ENCODE data around the gene PHYHIPL. TPM values are rescaled to one million over a fixed set of nuclear protein-coding genes. Genes with fewer than 3 reads are reported as not detected.
A peak's percentile ranks its signal among the peaks of the same experiment; 100 is the strongest.

PHYHIPL gene
- total and polyA plus RNA-seq, 2 of the 8 experiments (the other 6 are each of a cell fraction or from before 2014, with no cell fraction given), result 0.23 to 0.48 TPM

DNA sequence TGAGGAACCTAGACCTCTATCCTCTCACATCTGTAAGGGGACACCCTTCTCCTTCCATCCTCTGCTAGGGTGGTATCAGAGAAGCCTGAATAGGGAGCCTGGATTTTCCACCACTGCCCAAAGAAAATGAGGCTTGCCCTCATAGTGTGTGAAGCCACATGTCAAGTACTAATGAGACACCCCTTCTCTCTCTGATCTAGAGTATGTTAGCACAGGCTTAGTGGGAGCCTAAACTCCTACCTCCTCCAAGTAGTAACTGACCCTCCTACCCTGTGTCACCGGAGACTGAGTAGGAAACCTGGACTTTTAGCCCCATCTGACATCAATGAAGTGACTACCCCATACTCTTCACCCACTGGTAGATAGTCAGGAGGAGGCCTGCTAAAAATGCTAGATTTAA is 65.6 kb downstream of the PHYHIPL start:
- no peak overlapping the region for H3K18ac ChIP-seq (ENCODE audit: extremely low read depth, low read length)
- WGBS, 2 experiments (ENCODE audit: extremely low coverage in 1 of 2, insufficient coverage in 1 of 2, insufficient read length in 1 of 2, insufficient replicate concordance in 2 of 2, low coverage in 1 of 2, low lambda C conversion rate in 2 of 2, missing lambda C conversion rate in 1 of 2), result 100% methylated on average over 1 of the region's 1 CpG; no CpG with 5 or more reads in 1 of the 2 experiments
- H4K20me1 ChIP-seq (replicated peaks in 1 of 2; ENCODE audit: control insufficient read depth in 1 of 2, insufficient read depth in 2 of 2, low read length in 2 of 2), result no peaks in the 10 kb centered on the region
- POLR2A ChIA-PET (ENCODE audit: partially characterized antibody), result no interaction called here
- CTCF ChIA-PET (ENCODE audit: partially characterized antibody), result no interaction called here
- FAIRE-seq (no peak), DNase-seq (ENCODE audit: low read depth in 1 of 2, low spot score in 2 of 2) (no peak)
- TF ChIP-seq ZNF274 (IDR thresholded peaks at IDR 0.05; ENCODE audit: borderline replicate concordance, extremely low read depth, low read length), result no peak
- no peak overlapping the region for H3K4me2 ChIP-seq (ENCODE audit: insufficient read depth in 1 of 2, low read depth in 2 of 2, low read length in 2 of 2)
- H2BK5ac ChIP-seq (ENCODE audit: low read depth, low read length), result no peak overlapping the region
- no peaks in the 10 kb centered on the region for H3K9me3 ChIP-seq (ENCODE audit: insufficient read depth in 2 of 2, low read depth in 1 of 2, low read length in 1 of 2)
- H3K4me3 ChIP-seq (ENCODE audit: extremely low read depth in 1 of 4, insufficient read depth in 2 of 4, low read depth in 3 of 4, low read length in 4 of 4), result no peak overlapping the region
- H2BK15ac ChIP-seq (ENCODE audit: low read length), result no peak overlapping the region
- H3K79me1 ChIP-seq (ENCODE audit: low read depth, low read length), result no peaks in the 10 kb centered on the region
- H4K91ac ChIP-seq (replicated peaks; ENCODE audit: insufficient read length, low read length), result no peak overlapping the region
- no peak overlapping the region for H3K23ac ChIP-seq (ENCODE audit: insufficient read length)
- no peak overlapping the region for H2BK20ac ChIP-seq (ENCODE audit: low read length)
- 0 out of 2 replicates have a peak overlapping the region, but pooled peaks have one; percentile 14 for H2BK12ac ChIP-seq (ENCODE audit: low read depth, low read length)
- H3K9ac ChIP-seq (replicated peaks in 1 of 4; ENCODE audit: extremely low read depth in 1 of 4, low read depth in 3 of 4, low read length in 3 of 4), result no peak overlapping the region
- H3K79me2 ChIP-seq (ENCODE audit: control insufficient read depth in 1 of 2, insufficient read depth in 2 of 2, low read length in 2 of 2), result no peaks in the 10 kb centered on the region
- H3K27me3 ChIP-seq (replicated peaks in 1 of 4; ENCODE audit: control insufficient read depth in 3 of 4, extremely low read depth in 1 of 4, insufficient read depth in 3 of 4, low read length in 3 of 4), result no peaks in the 10 kb centered on the region
- H2AFZ ChIP-seq (ENCODE audit: low read length), result no peak overlapping the region
- H3K14ac ChIP-seq (ENCODE audit: insufficient read length), result no peak overlapping the region
- no peak overlapping the region for H3K56ac ChIP-seq (replicated peaks; ENCODE audit: insufficient read length, low read depth, low read length)
- no peak overlapping the region for H2BK120ac ChIP-seq (replicated peaks; ENCODE audit: low read depth, low read length)
- H3K4ac ChIP-seq (replicated peaks; ENCODE audit: insufficient read length, low read depth, low read length), result no peak overlapping the region
- H2AK5ac ChIP-seq (ENCODE audit: low read depth, low read length), result no peak overlapping the region
- H3K36me3 ChIP-seq (ENCODE audit: control insufficient read depth in 2 of 4, insufficient read depth in 4 of 4, low read length in 3 of 4), result no peaks in the 10 kb centered on the region
- no peaks in the 10 kb centered on the region for H3K23me2 ChIP-seq (ENCODE audit: low read depth, low read length)
- H4K5ac ChIP-seq (ENCODE audit: insufficient read length, low read depth, low read length), result no peak overlapping the region
- H4K8ac ChIP-seq (ENCODE audit: extremely low read depth, insufficient read depth, low read length), result no peak overlapping the region
- H3K27ac ChIP-seq (ENCODE audit: low read depth, low read length), result no peak overlapping the region
- no peaks in the 10 kb centered on the region for H3K4me1 ChIP-seq (replicated peaks in 1 of 4; ENCODE audit: control insufficient read depth in 3 of 4, insufficient read depth in 4 of 4, low read length in 3 of 4)
